GM18502 (cell line): ENCODE data around the gene OR10AD1.
"Not testable (repeated sequence)": the region's sequence is repeated elsewhere in the genome, so short reads cannot be mapped to it uniquely, and the experiment has no call there.

Experiments used
- ATAC-seq: cut with Tn5 transposase; IDR thresholded peaks from one replicate; pipeline ENCODE4 v1.9.1; 2021; ENCODE audit warnings: mild to moderate bottlenecking; ENCODE audit not compliant: unreplicated experiment, poor library complexity

OR10AD1 gene

DNA sequence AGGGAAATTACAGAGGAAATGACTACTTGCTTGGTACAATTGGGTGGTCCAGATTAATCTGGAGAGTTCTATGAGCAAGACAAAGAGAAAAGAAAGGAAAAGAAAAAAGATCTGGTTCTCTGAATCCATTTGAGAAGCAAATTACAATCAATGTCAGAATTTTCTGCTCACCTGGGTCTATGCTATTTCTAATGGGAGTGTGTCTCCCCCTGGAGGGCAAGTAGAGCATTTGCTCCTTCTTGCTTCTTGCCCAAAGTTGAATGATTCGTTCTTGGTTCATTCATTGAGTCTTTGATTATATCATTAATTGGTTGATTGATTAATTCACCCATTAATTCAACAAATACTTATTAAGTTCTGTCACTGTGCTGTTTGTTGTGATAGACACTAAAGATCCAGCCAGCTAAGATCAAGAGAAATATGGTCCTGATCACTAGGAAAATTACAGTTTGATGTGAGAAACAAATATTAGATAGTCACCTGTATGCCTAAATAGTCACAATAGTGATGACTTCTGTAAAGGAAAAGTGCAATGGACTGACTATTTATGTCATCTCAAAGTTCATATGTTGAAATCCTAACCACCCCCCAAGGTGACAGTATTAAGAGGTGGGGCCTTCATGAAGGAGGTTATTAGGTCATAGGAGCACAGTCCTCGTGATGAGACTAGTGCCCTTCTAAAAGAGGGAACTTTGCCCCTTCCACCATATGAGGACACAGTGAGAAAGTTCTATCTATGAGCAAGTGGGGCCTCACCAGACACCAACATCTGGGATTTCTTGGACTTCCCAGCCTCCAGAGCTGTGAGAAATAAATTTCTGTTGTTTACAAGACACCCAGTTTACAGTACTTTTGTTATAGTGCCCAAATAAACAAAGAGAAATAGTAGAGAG lies 37.8 kb downstream of the OR10AD1 start:
- ATAC-seq, result no peak

DNA sequence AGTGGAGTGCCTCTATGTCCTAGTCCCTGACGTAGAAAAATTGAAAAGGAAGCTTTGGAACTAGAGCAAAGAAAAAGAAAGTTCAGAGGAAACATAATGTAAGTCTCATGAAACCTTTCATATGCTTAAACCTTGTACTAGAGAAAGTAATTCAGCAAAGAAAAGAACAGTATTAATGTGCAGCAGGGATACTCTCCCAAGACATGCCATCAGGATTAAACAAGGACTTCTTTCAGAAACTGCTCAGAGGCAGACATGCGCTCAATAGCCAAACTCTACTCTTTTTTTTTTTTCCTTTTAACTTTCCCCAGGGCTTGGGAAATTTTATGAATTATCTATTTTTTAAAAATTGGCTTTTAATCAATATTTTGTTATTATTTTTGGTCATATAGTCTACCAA lies 38.6 kb downstream of the OR10AD1 start:
- ATAC-seq, result no peak

DNA sequence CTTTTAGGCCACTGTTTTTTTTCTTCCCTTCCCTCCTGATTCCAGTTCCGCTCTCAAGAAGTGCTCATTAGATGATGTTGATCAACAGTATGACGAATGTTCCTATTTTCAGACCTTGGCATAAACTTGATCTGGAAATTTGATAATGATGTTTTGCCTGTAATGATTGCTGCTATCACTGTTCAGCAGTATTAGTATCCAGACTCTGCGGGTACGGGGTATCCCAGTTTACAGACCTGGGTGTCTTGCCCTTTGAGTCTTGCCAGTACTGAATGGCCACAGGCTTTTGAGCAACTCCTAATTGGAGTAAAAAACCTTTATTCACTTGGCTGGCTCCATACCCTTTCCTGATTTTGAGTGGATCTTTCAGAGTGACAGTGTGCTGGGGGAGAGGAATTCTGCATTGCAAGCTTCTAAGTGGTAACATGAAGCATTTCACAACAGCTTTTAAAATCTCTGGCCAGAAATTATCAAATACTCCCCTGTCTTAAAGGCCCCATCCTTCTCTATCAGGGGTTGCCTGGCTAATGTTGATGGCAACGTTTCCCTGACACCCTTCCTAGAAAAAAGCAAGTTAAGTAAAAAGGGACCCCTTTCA lies 39.8 kb downstream of the OR10AD1 start:
- no peak for ATAC-seq

DNA sequence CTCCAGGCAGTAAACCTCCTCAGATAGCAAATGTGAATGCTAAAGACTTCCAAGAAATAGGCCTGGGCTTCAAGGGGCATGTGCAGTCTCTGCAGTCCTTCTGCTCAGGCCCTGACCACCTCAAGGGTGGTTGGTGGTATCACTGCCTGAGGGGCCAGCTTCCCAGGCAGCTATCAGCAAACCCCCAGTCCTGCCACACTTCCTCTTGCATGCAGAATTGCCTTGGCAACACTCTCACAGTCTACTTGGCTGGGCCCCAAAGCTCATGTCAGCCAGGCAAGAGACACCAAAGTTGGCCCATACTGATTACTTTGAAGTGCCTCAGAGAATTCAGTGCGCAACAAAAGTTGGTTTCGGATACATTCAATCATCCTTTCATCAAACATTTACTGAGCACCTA lies 42.3 kb downstream of the OR10AD1 start:
- no peak for ATAC-seq

DNA sequence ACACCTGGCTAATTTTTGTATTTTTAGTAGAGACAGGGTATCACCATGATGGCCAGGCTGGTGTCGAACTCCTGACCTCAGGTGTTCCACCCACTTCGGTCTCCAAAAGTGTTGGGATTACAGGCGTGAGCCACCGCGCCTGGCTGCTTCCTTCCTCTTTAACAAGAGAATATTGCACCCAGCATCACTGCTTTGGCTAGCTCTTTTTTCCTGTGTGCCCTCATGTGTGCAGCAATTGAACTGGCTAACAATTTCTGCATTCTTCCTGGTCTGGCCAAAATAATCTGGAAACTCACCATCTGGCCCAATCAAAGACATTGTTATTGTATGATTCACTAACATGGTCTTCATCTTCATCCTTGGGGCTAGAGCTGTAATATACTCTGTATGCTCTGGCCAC lies 43.0 kb downstream of the OR10AD1 start:
- ATAC-seq, result no peak

DNA sequence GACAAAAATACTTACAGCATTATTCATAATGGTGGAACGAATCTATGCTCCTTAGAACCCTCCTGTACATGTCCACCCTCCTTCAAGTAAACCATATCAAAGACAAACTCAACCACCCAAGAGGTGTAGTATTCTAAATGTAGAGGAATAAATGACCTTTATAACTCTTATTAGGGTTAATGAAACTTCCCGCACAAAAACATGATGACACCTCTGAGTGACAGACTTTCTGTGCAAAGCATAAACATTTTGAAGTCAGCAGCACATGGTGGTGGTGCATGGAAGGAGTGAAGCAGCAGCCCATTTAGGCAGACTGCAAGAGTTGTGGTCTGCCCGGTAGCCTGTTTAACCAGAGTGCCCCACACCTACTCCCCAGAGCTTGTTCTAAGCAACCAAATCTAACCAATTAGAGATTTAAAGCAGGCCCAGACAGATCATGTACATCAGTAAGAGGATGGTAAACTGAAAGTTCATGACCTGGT lies 45.2 kb downstream of the OR10AD1 start:
- no peak for ATAC-seq

DNA sequence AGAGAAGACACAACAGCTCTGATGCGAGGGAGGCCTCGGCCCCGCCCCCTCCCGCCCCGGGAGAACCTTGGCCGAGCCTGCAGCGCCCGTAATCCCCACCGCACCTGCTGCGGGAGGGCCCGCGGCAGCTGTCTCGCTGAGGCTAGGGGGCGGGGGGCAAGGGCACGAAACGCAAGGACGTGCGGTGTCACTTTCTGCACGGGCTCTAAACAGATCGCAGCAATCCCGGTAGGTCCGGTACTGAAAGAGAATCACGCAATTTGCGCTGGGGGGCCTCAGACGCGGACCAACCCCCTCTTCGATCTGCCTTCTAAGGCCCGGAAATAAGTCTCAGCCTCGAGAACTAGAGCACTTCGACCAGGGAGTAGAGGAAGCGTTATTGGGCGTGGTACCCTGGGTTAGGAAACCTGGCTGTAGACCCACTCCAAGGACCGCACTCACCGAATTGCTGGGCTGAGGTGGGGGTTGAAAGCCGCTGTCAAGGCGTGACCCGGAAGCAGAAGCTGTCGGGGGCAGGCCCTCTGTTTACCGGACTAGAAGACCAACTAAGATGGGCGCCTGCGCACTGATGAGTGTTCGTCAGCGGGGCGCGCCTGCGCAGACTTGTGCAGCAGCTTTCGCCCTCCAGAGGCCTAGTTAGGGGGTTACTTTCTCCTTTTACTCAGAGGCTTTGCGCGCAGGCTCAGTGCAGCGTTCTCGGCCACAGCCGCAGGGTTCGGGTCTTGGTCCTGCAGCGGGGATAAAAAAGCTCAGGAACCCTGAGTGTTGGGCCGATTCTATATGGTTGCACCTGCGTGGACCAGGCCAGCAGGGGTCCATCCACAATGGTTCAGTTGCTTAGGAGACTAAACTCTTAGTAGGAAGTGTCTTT lies 45.8 kb downstream of the OR10AD1 start, which contains the start of gene ASB8:
ASB8 (minus strand) TSS at position 498 of the 871 bp plus-strand sequence. CDS start 4,019 bp downstream, outside the sequence.
- peak; percentile 89 for ATAC-seq

DNA sequence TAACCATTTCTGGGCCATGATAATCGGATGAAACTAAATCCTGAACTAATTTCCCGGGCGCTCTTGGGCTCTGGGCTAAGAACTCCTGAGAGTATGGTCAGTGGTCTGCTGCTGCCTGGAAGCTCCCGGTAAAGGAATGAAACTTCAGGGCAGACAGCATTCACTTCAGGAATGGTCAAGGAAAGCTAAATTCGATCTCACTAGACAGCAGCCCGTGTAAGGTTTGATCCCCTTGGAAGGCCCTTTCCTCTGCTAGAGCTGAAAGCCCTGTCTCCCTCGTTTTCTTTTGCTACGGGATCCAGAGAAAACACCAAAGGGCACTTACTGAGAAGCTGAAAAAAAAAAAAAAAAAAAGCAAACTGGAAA lies 46.5 kb downstream of the OR10AD1 start:
- ATAC-seq, result no peak

DNA sequence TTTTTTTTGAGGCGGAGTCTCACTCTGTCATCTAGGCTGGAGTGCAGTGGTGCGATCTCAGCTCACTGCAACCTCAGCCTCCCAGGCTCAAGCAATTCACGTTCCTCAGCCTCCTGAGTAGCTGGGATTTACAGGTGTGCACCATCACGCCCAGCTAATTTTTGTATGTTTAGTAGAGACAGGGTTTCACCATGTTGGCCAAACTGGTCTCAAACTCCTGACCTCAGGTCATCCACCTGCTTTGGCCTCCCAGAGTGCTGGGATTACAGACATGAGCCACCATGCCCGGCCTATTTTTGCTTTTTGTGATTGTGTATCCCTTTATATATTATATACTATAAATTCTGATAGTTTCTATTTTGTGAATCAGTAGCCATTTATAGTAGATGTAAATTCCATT lies 47.3 kb downstream of the OR10AD1 start:
- ATAC-seq, result not testable (repeated sequence)
